ENCODE data around the gene RXFP2.

The RXFP2 gene

DNA sequence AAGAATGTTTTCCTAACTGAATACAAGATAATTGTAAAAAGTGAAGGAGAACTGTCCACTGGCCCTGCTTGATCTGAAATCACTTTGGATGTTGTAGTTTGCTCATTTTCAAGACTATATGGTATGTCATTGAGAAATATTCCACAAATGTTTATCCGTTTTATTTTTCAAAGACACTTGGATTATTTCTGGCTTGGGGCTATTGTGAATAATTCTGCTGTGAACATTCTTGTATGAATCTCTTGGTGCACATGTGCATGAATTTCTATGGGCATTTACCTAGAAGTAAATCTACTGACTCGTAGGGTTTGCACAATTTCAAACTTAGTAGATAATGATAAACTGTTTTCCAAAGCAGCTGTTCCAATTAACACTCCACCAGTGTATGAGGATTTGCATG is 8.6 kb downstream of the RXFP2 start:
- TF ChIP-seq CTCF (IDR thresholded peaks at IDR 0.05; ENCODE audit: insufficient read depth, missing control alignments): no peak
- FAIRE-seq (no peak), DNase-seq (ENCODE audit: insufficient read length, low spot score) (no peak)

DNA sequence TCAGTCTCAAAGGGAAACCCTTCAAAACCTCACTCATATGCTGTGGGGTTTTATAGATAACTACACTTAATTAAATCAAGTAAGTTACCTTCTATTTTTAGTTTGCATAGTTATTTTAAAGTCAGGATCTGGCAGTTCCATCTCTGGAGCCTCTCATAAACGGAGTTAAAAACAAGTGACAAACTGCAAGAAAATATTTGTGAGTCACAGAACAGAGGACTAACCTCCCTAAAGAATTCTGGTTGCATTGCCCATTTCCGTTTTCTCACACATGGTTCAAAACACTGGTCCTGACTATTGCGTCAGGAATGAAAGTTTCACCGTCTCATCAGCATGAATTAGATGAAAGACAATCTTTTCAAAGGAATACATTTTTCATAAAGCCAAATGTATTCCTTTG is 10.6 kb downstream of the RXFP2 start:
- FAIRE-seq: no peak
- TF ChIP-seq CTCF (IDR thresholded peaks at IDR 0.05; ENCODE audit: insufficient read depth, missing control alignments): no peak
- no peak for DNase-seq (ENCODE audit: insufficient read length, low spot score)

GRCh38 chr13:31755211-31755610 is 15.9 kb downstream of the RXFP2 start:
- TF ChIP-seq CTCF (IDR thresholded peaks at IDR 0.05; ENCODE audit: insufficient read depth, missing control alignments): no peak
- DNase-seq (ENCODE audit: insufficient read length, low spot score) (no peak), FAIRE-seq (no peak)

DNA sequence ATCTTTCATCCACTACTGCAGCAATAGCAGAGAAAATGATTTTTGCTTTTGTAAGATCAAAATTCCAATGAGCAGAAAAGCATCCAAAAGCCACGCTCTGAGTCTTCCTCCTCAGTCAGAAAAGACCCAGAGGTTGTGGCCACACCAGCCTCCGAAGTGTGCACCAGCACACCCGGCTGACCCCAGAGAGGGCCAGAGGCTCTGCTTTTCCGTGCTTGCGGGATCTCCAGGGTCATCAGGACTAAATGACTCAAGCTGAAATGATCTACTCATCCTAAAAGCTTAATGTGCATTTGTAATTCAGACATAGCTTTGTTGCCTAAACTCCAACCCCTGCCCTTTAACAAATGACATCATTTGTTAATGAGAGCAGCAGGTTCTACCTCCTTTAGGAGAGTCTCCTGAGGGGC is 16.5 kb downstream of the RXFP2 start:
- no peak for TF ChIP-seq CTCF (IDR thresholded peaks at IDR 0.05; ENCODE audit: insufficient read depth, missing control alignments)
- FAIRE-seq: no peak
- no peak for DNase-seq (ENCODE audit: insufficient read length, low spot score)

DNA sequence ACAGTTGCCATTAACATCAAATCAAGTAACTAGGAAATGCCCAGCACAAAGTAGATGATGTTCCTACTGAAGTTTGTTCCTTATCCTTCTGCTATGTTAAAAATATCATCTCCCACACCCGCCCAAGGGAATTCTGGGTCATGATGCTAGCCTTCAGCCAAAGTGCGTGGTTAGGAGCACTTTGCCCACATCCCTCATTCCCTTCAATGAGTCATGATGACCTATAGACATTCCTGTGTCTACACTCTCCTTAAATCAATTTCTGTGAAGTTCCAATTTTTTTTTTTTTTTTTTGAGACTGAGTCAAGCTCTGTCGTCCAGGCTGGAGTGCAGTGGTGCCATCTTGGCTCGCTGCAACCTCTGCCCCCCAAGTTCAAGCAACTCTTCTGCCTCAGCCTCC is 17.0 kb downstream of the RXFP2 start:
- TF ChIP-seq CTCF (IDR thresholded peaks at IDR 0.05; ENCODE audit: insufficient read depth, missing control alignments): no peak
- DNase-seq (ENCODE audit: insufficient read length, low spot score): no peak
- FAIRE-seq: no peak

- FAIRE-seq (no peak), DNase-seq (ENCODE audit: insufficient read length, low spot score) (no peak)
- no peak for TF ChIP-seq CTCF (IDR thresholded peaks at IDR 0.05; ENCODE audit: insufficient read depth, missing control alignments)
Measured at GRCh38 chr13:31761951-31762350, 22.6 kb downstream of the RXFP2 start.

GRCh38 chr13:31764556-31764955 is 25.2 kb downstream of the RXFP2 start:
- DNase-seq (ENCODE audit: insufficient read length, low spot score) (no peak), FAIRE-seq (no peak)
- TF ChIP-seq CTCF (IDR thresholded peaks at IDR 0.05; ENCODE audit: insufficient read depth, missing control alignments): no peak

Measured in D721Med (cell line).